Measurements from ENCODE around the gene CIRBP. TPM values are rescaled to one million over a fixed set of nuclear protein-coding genes. Genes with fewer than 3 reads are reported as not detected.
A peak's percentile ranks its signal among the peaks of the same experiment; 100 is the strongest.

The CIRBP gene
- total RNA-seq, 2 donors from 2014 or later: 282 to 301 TPM

DNA sequence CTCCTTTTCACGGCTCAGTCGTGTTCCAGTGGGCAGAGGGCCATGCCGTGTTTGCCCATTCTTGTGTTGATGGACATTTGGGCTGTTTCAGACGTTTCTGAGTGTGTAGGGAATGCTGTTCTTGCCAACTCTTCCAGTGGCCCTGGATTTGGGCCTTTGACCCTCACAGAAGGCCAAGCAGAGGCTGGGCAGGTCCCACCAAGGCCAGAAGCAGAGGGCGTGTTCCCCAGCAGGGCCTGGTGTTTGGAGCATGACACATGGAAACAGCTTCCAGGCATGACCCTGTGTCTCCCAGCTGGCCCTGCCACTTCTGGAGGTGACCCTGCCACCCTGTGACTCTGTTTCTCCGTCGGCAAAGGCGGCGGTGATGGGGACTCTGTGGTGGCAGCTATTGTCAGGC lies 52.4 kb downstream of the CIRBP start:
- no peaks in the 10 kb centered on the region for H3K4me1 Mint-ChIP-seq
- 89 to 96% methylated on average over 8 to 9 of the region's 9 CpGs for WGBS, 2 experiments (ENCODE audit: insufficient coverage in 1 of 2, insufficient read length in 1 of 2)
- no peak overlapping the region for H3K9ac ChIP-seq (ENCODE audit: extremely low read depth, low read length, poor library complexity, severe bottlenecking)
- H3K9me3 ChIP-seq (ENCODE audit: control insufficient read depth, low read length): no peaks in the 10 kb centered on the region
- TF ChIP-seq, protein P1, sequence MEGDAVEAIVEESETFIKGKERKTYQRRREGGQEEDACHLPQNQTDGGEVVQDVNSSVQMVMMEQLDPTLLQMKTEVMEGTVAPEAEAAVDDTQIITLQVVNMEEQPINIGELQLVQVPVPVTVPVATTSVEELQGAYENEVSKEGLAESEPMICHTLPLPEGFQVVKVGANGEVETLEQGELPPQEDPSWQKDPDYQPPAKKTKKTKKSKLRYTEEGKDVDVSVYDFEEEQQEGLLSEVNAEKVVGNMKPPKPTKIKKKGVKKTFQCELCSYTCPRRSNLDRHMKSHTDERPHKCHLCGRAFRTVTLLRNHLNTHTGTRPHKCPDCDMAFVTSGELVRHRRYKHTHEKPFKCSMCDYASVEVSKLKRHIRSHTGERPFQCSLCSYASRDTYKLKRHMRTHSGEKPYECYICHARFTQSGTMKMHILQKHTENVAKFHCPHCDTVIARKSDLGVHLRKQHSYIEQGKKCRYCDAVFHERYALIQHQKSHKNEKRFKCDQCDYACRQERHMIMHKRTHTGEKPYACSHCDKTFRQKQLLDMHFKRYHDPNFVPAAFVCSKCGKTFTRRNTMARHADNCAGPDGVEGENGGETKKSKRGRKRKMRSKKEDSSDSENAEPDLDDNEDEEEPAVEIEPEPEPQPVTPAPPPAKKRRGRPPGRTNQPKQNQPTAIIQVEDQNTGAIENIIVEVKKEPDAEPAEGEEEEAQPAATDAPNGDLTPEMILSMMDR (conservative IDR thresholded peaks at IDR 0.05): no peak
- H3K27ac ChIP-seq (ENCODE audit: low read depth, low read length): no peak overlapping the region
- no peak overlapping the region for H3K4me3 ChIP-seq (ENCODE audit: low read length)
- H3K4me1 ChIP-seq (ENCODE audit: control insufficient read depth, insufficient read depth, low read length): peaks cover 9% of the 10 kb centered on the region
- DNase-seq: no peak
- H3K27me3 ChIP-seq (ENCODE audit: control insufficient read depth, insufficient read depth, low read length, poor library complexity, severe bottlenecking): peaks cover 8% of the 10 kb centered on the region
- no peaks in the 10 kb centered on the region for H3K36me3 Mint-ChIP-seq (ENCODE audit: low read depth)
- H3K27me3 Mint-ChIP-seq (ENCODE audit: insufficient read depth): peaks cover 10% of the 10 kb centered on the region
- H3K27ac Mint-ChIP-seq: no peak overlapping the region
- no peak overlapping the region for H3K4me3 Mint-ChIP-seq
- H3K9me3 Mint-ChIP-seq: no peaks in the 10 kb centered on the region
- H3K36me3 ChIP-seq (ENCODE audit: control insufficient read depth, insufficient read depth, low read length): no peaks in the 10 kb centered on the region

DNA sequence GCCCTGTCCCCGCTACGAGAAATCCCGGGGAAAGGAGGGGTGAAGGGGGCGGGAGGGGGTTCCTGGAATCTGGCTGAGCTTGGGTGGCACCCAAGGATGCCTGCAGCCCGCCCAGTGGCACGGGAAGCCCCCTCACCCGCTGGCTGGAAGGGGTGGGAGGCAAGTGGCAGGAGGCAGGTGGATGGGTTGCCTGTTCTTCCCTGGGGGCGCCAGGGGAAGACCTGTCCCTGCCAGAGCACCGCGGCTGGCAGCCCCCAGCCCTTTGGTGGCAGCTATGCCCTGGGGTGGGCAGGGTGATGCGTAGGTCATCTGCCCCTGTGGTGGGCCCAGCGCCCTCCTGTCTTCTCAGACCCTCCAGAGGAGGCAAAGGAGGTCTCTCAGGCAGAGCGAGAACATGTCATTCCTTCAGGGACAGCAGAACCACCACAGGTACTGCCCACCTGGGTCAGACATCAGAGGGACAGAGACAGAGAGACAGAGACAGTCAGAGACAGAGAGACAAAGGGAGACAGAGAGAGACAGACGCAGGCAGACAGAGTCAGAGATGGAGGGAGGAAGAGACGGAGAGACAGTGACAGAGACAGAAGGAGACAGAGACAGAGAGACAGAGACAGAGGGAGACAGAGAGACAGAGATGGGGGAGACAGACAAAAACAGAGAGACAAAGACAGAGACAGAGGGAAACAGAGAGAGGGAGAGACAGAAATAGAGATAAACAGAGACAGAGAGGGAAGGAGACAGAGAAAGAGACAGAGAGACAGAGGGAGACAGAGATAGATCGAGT lies 53.3 kb downstream of the CIRBP start:
- no peaks in the 10 kb centered on the region for H3K4me1 Mint-ChIP-seq
- Histone ChIP-seq H3K9me3 (ENCODE audit: control insufficient read depth, low read length) (no peaks in the 10 kb centered on the region), H3K4me3 (ENCODE audit: low read length) (no peak overlapping the region), H3K27ac (ENCODE audit: low read depth, low read length) (no peak overlapping the region), H3K4me1 (ENCODE audit: control insufficient read depth, insufficient read depth, low read length) (peaks cover 9% of the 10 kb centered on the region), H3K36me3 (ENCODE audit: control insufficient read depth, insufficient read depth, low read length) (no peaks in the 10 kb centered on the region), H3K9ac (ENCODE audit: extremely low read depth, low read length, poor library complexity, severe bottlenecking) (no peak overlapping the region), H3K27me3 (ENCODE audit: control insufficient read depth, insufficient read depth, low read length, poor library complexity, severe bottlenecking) (no peaks in the 10 kb centered on the region)
- H3K9me3 Mint-ChIP-seq: no peaks in the 10 kb centered on the region
- no peak overlapping the region for H3K27ac Mint-ChIP-seq
- DNase-seq: peak; percentile 30
- TF ChIP-seq, protein P1 (conservative IDR thresholded peaks at IDR 0.05): no peak
- H3K36me3 Mint-ChIP-seq (ENCODE audit: low read depth): no peaks in the 10 kb centered on the region
- WGBS, 2 experiments (ENCODE audit: insufficient coverage in 1 of 2, insufficient read length in 1 of 2): 91 to 94% methylated on average over 11 to 16 of the region's 16 CpGs
- peaks cover 2% of the 10 kb centered on the region for H3K27me3 Mint-ChIP-seq (ENCODE audit: insufficient read depth)
- no peak overlapping the region for H3K4me3 Mint-ChIP-seq

DNA sequence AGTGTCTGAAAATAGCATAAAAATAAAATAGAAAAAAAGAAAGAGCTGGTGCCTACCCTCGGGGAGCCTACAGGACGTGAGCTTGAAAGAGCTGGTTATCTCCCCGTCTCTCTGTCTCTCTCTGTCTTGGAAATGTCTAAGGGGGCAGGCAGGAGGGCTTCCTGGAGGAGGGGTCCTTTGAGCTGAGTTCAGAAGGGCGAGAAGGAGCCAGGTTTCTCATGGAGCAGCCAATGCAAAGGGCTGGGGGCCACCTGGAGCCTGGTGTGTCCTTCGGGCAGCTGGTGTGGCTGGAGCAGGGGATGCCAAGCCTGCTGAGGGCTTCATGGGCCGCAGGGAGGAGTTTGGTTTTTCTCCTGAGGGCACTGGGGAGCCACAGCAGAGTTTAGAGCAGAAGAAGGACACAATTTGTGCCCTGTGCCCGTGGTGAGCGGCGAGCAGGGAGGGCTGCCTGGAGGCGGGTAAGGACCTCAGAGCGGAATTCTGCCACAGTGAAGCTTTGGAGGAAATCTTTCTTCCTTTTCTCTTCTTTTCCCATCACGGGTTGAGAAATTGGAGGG lies 55.2 kb downstream of the CIRBP start:
- Mint-ChIP-seq H3K9me3 (no peaks in the 10 kb centered on the region), H3K4me3 (no peak overlapping the region), H3K27me3 (ENCODE audit: insufficient read depth) (no peaks in the 10 kb centered on the region), H3K4me1 (no peaks in the 10 kb centered on the region), H3K27ac (no peak overlapping the region), H3K36me3 (ENCODE audit: low read depth) (no peaks in the 10 kb centered on the region)
- no peak for DNase-seq
- H3K36me3 ChIP-seq (ENCODE audit: control insufficient read depth, insufficient read depth, low read length): no peaks in the 10 kb centered on the region
- H3K27me3 ChIP-seq (ENCODE audit: control insufficient read depth, insufficient read depth, low read length, poor library complexity, severe bottlenecking): no peaks in the 10 kb centered on the region
- peaks cover 9% of the 10 kb centered on the region for H3K4me1 ChIP-seq (ENCODE audit: control insufficient read depth, insufficient read depth, low read length)
- no peaks in the 10 kb centered on the region for H3K9me3 ChIP-seq (ENCODE audit: control insufficient read depth, low read length)
- peak overlapping the region; percentile 62 for H3K4me3 ChIP-seq (ENCODE audit: low read length)
- peak overlapping the region; percentile 92 for H3K27ac ChIP-seq (ENCODE audit: low read depth, low read length)
- TF ChIP-seq, protein P1 (conservative IDR thresholded peaks at IDR 0.05): no peak
- WGBS, 2 experiments (ENCODE audit: insufficient coverage in 1 of 2, insufficient read length in 1 of 2): 92 to 97% methylated on average over 7 to 12 of the region's 12 CpGs
- H3K9ac ChIP-seq (ENCODE audit: extremely low read depth, low read length, poor library complexity, severe bottlenecking): peak overlapping the region; percentile 77

Other genes with a start within 250 kb of the CIRBP start
- 100 to 1,000 TPM; 157 to 176 TPM for gene TMEM259, start 248.2 kb upstream of the CIRBP start, total RNA-seq
- not detected for gene RNU6-2, start 247.8 kb upstream of the CIRBP start, total RNA-seq
- 100 to 1,000 TPM; 426 to 469 TPM for gene CNN2, start 242.7 kb upstream of the CIRBP start, total RNA-seq
- 10 to 100 TPM; 67.2 to 68.7 TPM for gene ABCA7, start 229.2 kb upstream of the CIRBP start, total RNA-seq
- 10 to 100 TPM; 14.8 to 17.1 TPM for gene ARHGAP45, start 202.2 kb upstream of the CIRBP start, total RNA-seq
- 100 to 1,000 TPM; 225 to 254 TPM for gene POLR2E, start 174.0 kb upstream of the CIRBP start, total RNA-seq
- 100 to 1,000 TPM; 331 to 449 TPM for gene GPX4, start 165.3 kb upstream of the CIRBP start, total RNA-seq
- gene SBNO2, start 95.1 kb upstream of the CIRBP start, total RNA-seq: 10 to 100 TPM; 43.3 to 50.4 TPM
- 10 to 100 TPM; 78.8 to 81.4 TPM for gene STK11, start 63.6 kb upstream of the CIRBP start, total RNA-seq
- gene CBARP, start 31.3 kb upstream of the CIRBP start, total RNA-seq: 10 to 100 TPM; 21.5 to 28.5 TPM
- 100 to 1,000 TPM; 144 to 159 TPM for gene ATP5F1D, start 27.6 kb upstream of the CIRBP start, total RNA-seq
- gene MIDN, start 20.7 kb upstream of the CIRBP start, total RNA-seq: 100 to 1,000 TPM; 183 to 185 TPM
- 10 to 100 TPM; 45.1 to 46.0 TPM for gene FAM174C, start 6.2 kb downstream of the CIRBP start, total RNA-seq
- gene EFNA2, start 16.5 kb downstream of the CIRBP start, total RNA-seq: 10 to 100 TPM; 28.6 to 30.7 TPM
- gene NDUFS7, start 114.6 kb downstream of the CIRBP start, total RNA-seq: 10 to 100 TPM; 57.0 to 62.5 TPM
- gene GAMT, start 132.2 kb downstream of the CIRBP start, total RNA-seq: 10 to 100 TPM; 38.4 to 49.6 TPM
- 100 to 1,000 TPM; 154 to 179 TPM for gene DAZAP1, start 138.3 kb downstream of the CIRBP start, total RNA-seq
- 1,000 to 10,000 TPM; 1,298 to 1,321 TPM for gene RPS15, start 169.1 kb downstream of the CIRBP start, total RNA-seq
- gene APC2, start 180.8 kb downstream of the CIRBP start, total RNA-seq: under 1 TPM; 0.38 to 0.57 TPM
- 10 to 100 TPM; 40.0 to 51.1 TPM for gene C19orf25, start 209.9 kb downstream of the CIRBP start, total RNA-seq
- 10 to 100 TPM; 25.2 to 31.6 TPM for gene PCSK4, start 221.0 kb downstream of the CIRBP start, total RNA-seq
- 10 to 100 TPM; 24.7 to 49.4 TPM for gene REEP6, start 221.8 kb downstream of the CIRBP start, total RNA-seq
- gene ADAMTSL5, start 243.7 kb downstream of the CIRBP start, total RNA-seq: 1 to 10 TPM; 4.1 to 4.8 TPM

Data from endodermal cell (in vitro differentiated cells).